Measurements from ENCODE around the gene PAX7.

Gene PAX7

GRCh38 chr1:18657506-18658201 lies 27.0 kb downstream of the PAX7 start:
- Histone ChIP-seq H3K9me3 (ENCODE audit: control insufficient read depth, insufficient read depth, low read length) (no peaks in the 10 kb centered on the region), H3K4me3 (ENCODE audit: low read depth, low read length) (no peak overlapping the region), H3K9ac (ENCODE audit: low read depth, low read length) (no peak overlapping the region), H3K4me1 (ENCODE audit: control insufficient read depth, insufficient read depth, low read length) (peaks cover 10% of the 10 kb centered on the region), H3K27me3 (ENCODE audit: control insufficient read depth, insufficient read depth, low read length) (peaks cover 81% of the 10 kb centered on the region), H3K36me3 (ENCODE audit: control insufficient read depth, insufficient read depth, low read length) (no peaks in the 10 kb centered on the region)

- Histone ChIP-seq H3K27me3 (ENCODE audit: control insufficient read depth, insufficient read depth, low read length) (peaks cover 74% of the 10 kb centered on the region), H3K9me3 (ENCODE audit: control insufficient read depth, insufficient read depth, low read length) (no peaks in the 10 kb centered on the region)
Measured at GRCh38 chr1:18658831-18659230, 28.2 kb downstream of the PAX7 start.

GRCh38 chr1:18661404-18662285 lies 31.0 kb downstream of the PAX7 start:
- no peak overlapping the region for H3K4me3 ChIP-seq (ENCODE audit: low read depth, low read length)
- no peaks in the 10 kb centered on the region for H3K9me3 ChIP-seq (ENCODE audit: control insufficient read depth, insufficient read depth, low read length)
- no peaks in the 10 kb centered on the region for H3K4me1 ChIP-seq (ENCODE audit: control insufficient read depth, insufficient read depth, low read length)
- no peak overlapping the region for H3K9ac ChIP-seq (ENCODE audit: low read depth, low read length)
- H3K27me3 ChIP-seq (ENCODE audit: control insufficient read depth, insufficient read depth, low read length): peaks cover 58% of the 10 kb centered on the region
- no peaks in the 10 kb centered on the region for H3K36me3 ChIP-seq (ENCODE audit: control insufficient read depth, insufficient read depth, low read length)

More at GRCh38 chr1:18658831-18659230, 28.2 kb downstream of the PAX7 start:
- no peaks in the 10 kb centered on the region for H3K36me3 ChIP-seq (ENCODE audit: control insufficient read depth, insufficient read depth, low read length)
- no peak overlapping the region for H3K9ac ChIP-seq (ENCODE audit: low read depth, low read length)
- no peaks in the 10 kb centered on the region for H3K4me1 ChIP-seq (ENCODE audit: control insufficient read depth, insufficient read depth, low read length)
- no peak overlapping the region for H3K4me3 ChIP-seq (ENCODE audit: low read depth, low read length)

GRCh38 chr1:18662286-18662639 lies 31.6 kb downstream of the PAX7 start:
- H3K27me3 ChIP-seq (ENCODE audit: control insufficient read depth, insufficient read depth, low read length): peaks cover 56% of the 10 kb centered on the region
- H3K4me3 ChIP-seq (ENCODE audit: low read depth, low read length): no peak overlapping the region
- no peak overlapping the region for H3K9ac ChIP-seq (ENCODE audit: low read depth, low read length)
- no peaks in the 10 kb centered on the region for H3K4me1 ChIP-seq (ENCODE audit: control insufficient read depth, insufficient read depth, low read length)
- H3K36me3 ChIP-seq (ENCODE audit: control insufficient read depth, insufficient read depth, low read length): no peaks in the 10 kb centered on the region
- H3K9me3 ChIP-seq (ENCODE audit: control insufficient read depth, insufficient read depth, low read length): no peaks in the 10 kb centered on the region

- Histone ChIP-seq H3K36me3 (ENCODE audit: control insufficient read depth, insufficient read depth, low read length) (no peaks in the 10 kb centered on the region), H3K4me1 (ENCODE audit: control insufficient read depth, insufficient read depth, low read length) (peaks cover 3% of the 10 kb centered on the region), H3K9me3 (ENCODE audit: control insufficient read depth, insufficient read depth, low read length) (no peaks in the 10 kb centered on the region), H3K27me3 (ENCODE audit: control insufficient read depth, insufficient read depth, low read length) (peaks cover 24% of the 10 kb centered on the region), H3K4me3 (ENCODE audit: low read depth, low read length) (no peak overlapping the region), H3K9ac (ENCODE audit: low read depth, low read length) (no peak overlapping the region)
Measured at GRCh38 chr1:18666317-18666920, 35.8 kb downstream of the PAX7 start.

GRCh38 chr1:18667333-18667732 lies 36.7 kb downstream of the PAX7 start:
- Histone ChIP-seq H3K4me1 (ENCODE audit: control insufficient read depth, insufficient read depth, low read length) (peaks cover 3% of the 10 kb centered on the region), H3K27me3 (ENCODE audit: control insufficient read depth, insufficient read depth, low read length) (peaks cover 21% of the 10 kb centered on the region), H3K36me3 (ENCODE audit: control insufficient read depth, insufficient read depth, low read length) (no peaks in the 10 kb centered on the region), H3K9me3 (ENCODE audit: control insufficient read depth, insufficient read depth, low read length) (no peaks in the 10 kb centered on the region), H3K4me3 (ENCODE audit: low read depth, low read length) (no peak overlapping the region), H3K9ac (ENCODE audit: low read depth, low read length) (no peak overlapping the region)

- Histone ChIP-seq H3K4me1 (ENCODE audit: control insufficient read depth, insufficient read depth, low read length) (peaks cover 3% of the 10 kb centered on the region), H3K36me3 (ENCODE audit: control insufficient read depth, insufficient read depth, low read length) (no peaks in the 10 kb centered on the region), H3K4me3 (ENCODE audit: low read depth, low read length) (no peak overlapping the region), H3K9me3 (ENCODE audit: control insufficient read depth, insufficient read depth, low read length) (no peaks in the 10 kb centered on the region), H3K9ac (ENCODE audit: low read depth, low read length) (no peak overlapping the region), H3K27me3 (ENCODE audit: control insufficient read depth, insufficient read depth, low read length) (peaks cover 23% of the 10 kb centered on the region)
Measured at GRCh38 chr1:18668046-18668445, 37.4 kb downstream of the PAX7 start.

GRCh38 chr1:18668750-18669404 lies 38.2 kb downstream of the PAX7 start:
- no peak overlapping the region for H3K9ac ChIP-seq (ENCODE audit: low read depth, low read length)
- peaks cover 26% of the 10 kb centered on the region for H3K27me3 ChIP-seq (ENCODE audit: control insufficient read depth, insufficient read depth, low read length)
- peaks cover 6% of the 10 kb centered on the region for H3K4me1 ChIP-seq (ENCODE audit: control insufficient read depth, insufficient read depth, low read length)
- no peak overlapping the region for H3K4me3 ChIP-seq (ENCODE audit: low read depth, low read length)
- no peaks in the 10 kb centered on the region for H3K36me3 ChIP-seq (ENCODE audit: control insufficient read depth, insufficient read depth, low read length)
- no peaks in the 10 kb centered on the region for H3K9me3 ChIP-seq (ENCODE audit: control insufficient read depth, insufficient read depth, low read length)

- Histone ChIP-seq H3K9me3 (ENCODE audit: control insufficient read depth, insufficient read depth, low read length) (no peaks in the 10 kb centered on the region), H3K4me1 (ENCODE audit: control insufficient read depth, insufficient read depth, low read length) (peaks cover 19% of the 10 kb centered on the region), H3K36me3 (ENCODE audit: control insufficient read depth, insufficient read depth, low read length) (no peaks in the 10 kb centered on the region), H3K4me3 (ENCODE audit: low read depth, low read length) (no peak overlapping the region), H3K27me3 (ENCODE audit: control insufficient read depth, insufficient read depth, low read length) (peaks cover 31% of the 10 kb centered on the region), H3K9ac (ENCODE audit: low read depth, low read length) (no peak overlapping the region)
Measured at GRCh38 chr1:18670121-18670867, 39.6 kb downstream of the PAX7 start.

GRCh38 chr1:18670868-18671225 lies 40.2 kb downstream of the PAX7 start:
- Histone ChIP-seq H3K4me1 (ENCODE audit: control insufficient read depth, insufficient read depth, low read length) (peaks cover 19% of the 10 kb centered on the region), H3K9ac (ENCODE audit: low read depth, low read length) (no peak overlapping the region)

GRCh38 chr1:18673976-18674375 lies 43.3 kb downstream of the PAX7 start:
- Histone ChIP-seq H3K9ac (ENCODE audit: low read depth, low read length) (no peak overlapping the region), H3K36me3 (ENCODE audit: control insufficient read depth, insufficient read depth, low read length) (no peaks in the 10 kb centered on the region), H3K27me3 (ENCODE audit: control insufficient read depth, insufficient read depth, low read length) (peaks cover 53% of the 10 kb centered on the region)

More at GRCh38 chr1:18670868-18671225, 40.2 kb downstream of the PAX7 start:
- H3K27me3 ChIP-seq (ENCODE audit: control insufficient read depth, insufficient read depth, low read length): peaks cover 36% of the 10 kb centered on the region
- no peaks in the 10 kb centered on the region for H3K36me3 ChIP-seq (ENCODE audit: control insufficient read depth, insufficient read depth, low read length)
- H3K9me3 ChIP-seq (ENCODE audit: control insufficient read depth, insufficient read depth, low read length): no peaks in the 10 kb centered on the region
- no peak overlapping the region for H3K4me3 ChIP-seq (ENCODE audit: low read depth, low read length)

More at GRCh38 chr1:18673976-18674375, 43.3 kb downstream of the PAX7 start:
- peaks cover 28% of the 10 kb centered on the region for H3K4me1 ChIP-seq (ENCODE audit: control insufficient read depth, insufficient read depth, low read length)
- H3K4me3 ChIP-seq (ENCODE audit: low read depth, low read length): no peak overlapping the region
- no peaks in the 10 kb centered on the region for H3K9me3 ChIP-seq (ENCODE audit: control insufficient read depth, insufficient read depth, low read length)

Data from iPS-15b (cell line).